ENCODE measurements around the gene TRPT1. TPM values are rescaled to one million over a fixed set of nuclear protein-coding genes. Genes with fewer than 3 reads are reported as not detected.

The TRPT1 gene
- total and polyA plus RNA-seq, 5 donors from 2014 or later, result 14.6 to 37.0 (median 33.6) TPM

GRCh38 chr11:64267207-64267945 is 41.4 kb upstream of the TRPT1 start:
- H3K27me3 Mint-ChIP-seq, result peaks cover 8% of the 10 kb centered on the region

GRCh38 chr11:64266339-64266738 is 40.4 kb upstream of the TRPT1 start:
- H3K9me3 ChIP-seq (ENCODE audit: control insufficient read depth in 2 of 2, low read length in 2 of 2), result no peaks in the 10 kb centered on the region
- peaks cover 0 to 28% (median 15%) of the 10 kb centered on the region in 4 donors for H3K4me1 Mint-ChIP-seq
- H3K27me3 ChIP-seq (ENCODE audit: control insufficient read depth, insufficient read depth, low read length), result no peaks in the 10 kb centered on the region
- peaks cover 8% of the 10 kb centered on the region for H3K27me3 Mint-ChIP-seq
- H3K4me3 Mint-ChIP-seq, result no peak overlapping the region
- no peak overlapping the region for H3K27ac Mint-ChIP-seq
- H3K4me1 ChIP-seq (ENCODE audit: control insufficient read depth, insufficient read depth, low read length, poor library complexity, severe bottlenecking), result peaks cover 21% of the 10 kb centered on the region
- DNase-seq, result no peak
- H3K27ac ChIP-seq (ENCODE audit: insufficient read depth, low read length, poor library complexity, severe bottlenecking), result no peak overlapping the region
- H3K36me3 Mint-ChIP-seq, result no peaks in the 10 kb centered on the region
- H3K9me3 Mint-ChIP-seq, result peaks cover 0 to 3% (median 0%) of the 10 kb centered on the region in 7 donors
- no peak for ATAC-seq (ENCODE audit: low read depth in 2 of 2)
- no peak overlapping the region for H3K4me3 ChIP-seq (ENCODE audit: low read depth, low read length)
- H3K36me3 ChIP-seq (ENCODE audit: control insufficient read depth, insufficient read depth, low read length), result no peaks in the 10 kb centered on the region

More at GRCh38 chr11:64267207-64267945, 41.4 kb upstream of the TRPT1 start:
- H3K4me3 ChIP-seq (ENCODE audit: low read depth, low read length), result no peak overlapping the region
- DNase-seq, result no peak
- no peak for ATAC-seq (ENCODE audit: low read depth in 2 of 2)
- H3K36me3 Mint-ChIP-seq, result no peaks in the 10 kb centered on the region
- no peak overlapping the region for H3K27ac ChIP-seq (ENCODE audit: insufficient read depth, low read length, poor library complexity, severe bottlenecking)
- H3K9me3 ChIP-seq (ENCODE audit: control insufficient read depth in 2 of 2, low read length in 2 of 2), result no peaks in the 10 kb centered on the region
- peak overlapping the region in 2 of 3 donors; percentile 65 to 77 for H3K27ac Mint-ChIP-seq
- H3K36me3 ChIP-seq (ENCODE audit: control insufficient read depth, insufficient read depth, low read length), result no peaks in the 10 kb centered on the region
- no peaks in the 10 kb centered on the region for H3K27me3 ChIP-seq (ENCODE audit: control insufficient read depth, insufficient read depth, low read length)
- peaks cover 0 to 33% (median 19%) of the 10 kb centered on the region in 4 donors for H3K4me1 Mint-ChIP-seq
- peaks cover 27% of the 10 kb centered on the region for H3K4me1 ChIP-seq (ENCODE audit: control insufficient read depth, insufficient read depth, low read length, poor library complexity, severe bottlenecking)
- peaks cover 0 to 3% (median 0%) of the 10 kb centered on the region in 7 donors for H3K9me3 Mint-ChIP-seq
- peak overlapping the region in 2 of 4 donors; percentile 78 to 96 for H3K4me3 Mint-ChIP-seq

GRCh38 chr11:64265176-64266160 is 39.5 kb upstream of the TRPT1 start:
- ATAC-seq (ENCODE audit: low read depth in 2 of 2) (no peak), DNase-seq (no peak)
- H3K4me1 ChIP-seq (ENCODE audit: control insufficient read depth, insufficient read depth, low read length, poor library complexity, severe bottlenecking), result peaks cover 17% of the 10 kb centered on the region
- Mint-ChIP-seq H3K27me3 (peaks cover 7% of the 10 kb centered on the region), H3K4me3 (peak overlapping the region in 1 of 4 donors; percentile 77), H3K36me3 (no peaks in the 10 kb centered on the region), H3K27ac (no peak overlapping the region), H3K4me1 (peaks cover 0 to 27% (median 15%) of the 10 kb centered on the region in 4 donors), H3K9me3 (peaks cover 0 to 3% (median 0%) of the 10 kb centered on the region in 7 donors)
- no peak overlapping the region for H3K4me3 ChIP-seq (ENCODE audit: low read depth, low read length)
- no peak overlapping the region for H3K27ac ChIP-seq (ENCODE audit: insufficient read depth, low read length, poor library complexity, severe bottlenecking)
- no peaks in the 10 kb centered on the region for H3K9me3 ChIP-seq (ENCODE audit: control insufficient read depth in 2 of 2, low read length in 2 of 2)
- no peaks in the 10 kb centered on the region for H3K36me3 ChIP-seq (ENCODE audit: control insufficient read depth, insufficient read depth, low read length)
- H3K27me3 ChIP-seq (ENCODE audit: control insufficient read depth, insufficient read depth, low read length), result no peaks in the 10 kb centered on the region

GRCh38 chr11:64264371-64264852 is 38.4 kb upstream of the TRPT1 start:
- H3K4me1 ChIP-seq (ENCODE audit: control insufficient read depth, insufficient read depth, low read length, poor library complexity, severe bottlenecking), result peaks cover 13% of the 10 kb centered on the region
- DNase-seq (no peak), ATAC-seq (ENCODE audit: low read depth in 2 of 2) (no peak)
- no peaks in the 10 kb centered on the region for H3K27me3 ChIP-seq (ENCODE audit: control insufficient read depth, insufficient read depth, low read length)
- H3K4me3 Mint-ChIP-seq, result peak overlapping the region in 1 of 4 donors; percentile 63
- H3K27ac Mint-ChIP-seq, result peak overlapping the region in 2 of 3 donors; percentile 46 to 96
- H3K27ac ChIP-seq (ENCODE audit: insufficient read depth, low read length, poor library complexity, severe bottlenecking), result no peak overlapping the region
- H3K36me3 ChIP-seq (ENCODE audit: control insufficient read depth, insufficient read depth, low read length), result no peaks in the 10 kb centered on the region
- peaks cover 0 to 22% (median 16%) of the 10 kb centered on the region in 4 donors for H3K4me1 Mint-ChIP-seq
- no peaks in the 10 kb centered on the region for H3K27me3 Mint-ChIP-seq
- no peaks in the 10 kb centered on the region for H3K36me3 Mint-ChIP-seq
- no peak overlapping the region for H3K4me3 ChIP-seq (ENCODE audit: low read depth, low read length)
- H3K9me3 ChIP-seq (ENCODE audit: control insufficient read depth in 2 of 2, low read length in 2 of 2), result no peaks in the 10 kb centered on the region
- H3K9me3 Mint-ChIP-seq, result no peaks in the 10 kb centered on the region

GRCh38 chr11:64263947-64264317 is 37.9 kb upstream of the TRPT1 start:
- Mint-ChIP-seq H3K9me3 (no peaks in the 10 kb centered on the region), H3K36me3 (no peaks in the 10 kb centered on the region), H3K27ac (no peak overlapping the region)

GRCh38 chr11:64263021-64263946 is 37.3 kb upstream of the TRPT1 start:
- no peak overlapping the region for H3K27ac ChIP-seq (ENCODE audit: insufficient read depth, low read length, poor library complexity, severe bottlenecking)
- DNase-seq (no peak), ATAC-seq (ENCODE audit: low read depth in 2 of 2) (no peak)
- no peak overlapping the region for H3K4me3 ChIP-seq (ENCODE audit: low read depth, low read length)
- H3K4me3 Mint-ChIP-seq, result no peak overlapping the region
- H3K36me3 Mint-ChIP-seq, result no peaks in the 10 kb centered on the region
- H3K36me3 ChIP-seq (ENCODE audit: control insufficient read depth, insufficient read depth, low read length), result peaks cover 4% of the 10 kb centered on the region
- H3K27ac Mint-ChIP-seq, result no peak overlapping the region
- peaks cover 5% of the 10 kb centered on the region for H3K4me1 ChIP-seq (ENCODE audit: control insufficient read depth, insufficient read depth, low read length, poor library complexity, severe bottlenecking)
- no peaks in the 10 kb centered on the region for H3K27me3 ChIP-seq (ENCODE audit: control insufficient read depth, insufficient read depth, low read length)
- H3K9me3 Mint-ChIP-seq, result no peaks in the 10 kb centered on the region
- H3K27me3 Mint-ChIP-seq, result no peaks in the 10 kb centered on the region
- no peaks in the 10 kb centered on the region for H3K9me3 ChIP-seq (ENCODE audit: control insufficient read depth in 2 of 2, low read length in 2 of 2)
- H3K4me1 Mint-ChIP-seq, result peaks cover 0 to 15% (median 11%) of the 10 kb centered on the region in 4 donors

More at GRCh38 chr11:64263947-64264317, 37.9 kb upstream of the TRPT1 start:
- Histone ChIP-seq H3K36me3 (ENCODE audit: control insufficient read depth, insufficient read depth, low read length) (no peaks in the 10 kb centered on the region), H3K4me3 (ENCODE audit: low read depth, low read length) (no peak overlapping the region), H3K27ac (ENCODE audit: insufficient read depth, low read length, poor library complexity, severe bottlenecking) (no peak overlapping the region), H3K27me3 (ENCODE audit: control insufficient read depth, insufficient read depth, low read length) (no peaks in the 10 kb centered on the region), H3K4me1 (ENCODE audit: control insufficient read depth, insufficient read depth, low read length, poor library complexity, severe bottlenecking) (peaks cover 12% of the 10 kb centered on the region), H3K9me3 (ENCODE audit: control insufficient read depth in 2 of 2, low read length in 2 of 2) (no peaks in the 10 kb centered on the region)
- Mint-ChIP-seq H3K4me1 (peaks cover 0 to 20% (median 15%) of the 10 kb centered on the region in 4 donors), H3K4me3 (no peak overlapping the region), H3K27me3 (no peaks in the 10 kb centered on the region)
- DNase-seq, result no peak
- ATAC-seq (ENCODE audit: low read depth in 2 of 2), result no peak

All from CD4-positive, CD25-positive, alpha-beta regulatory T cell (primary cell).